GM12874 (cell line): ENCODE measurements around the gene LATS1.

ENCODE experiments used
- TF ChIP-seq, protein P1 (sequence below): IDR thresholded peaks from 2 replicates; pipeline ENCODE4 v1.5.1; 2011; ENCODE audit warnings: low read depth, mild to moderate bottlenecking, control low read depth, low read length, moderate library complexity; ENCODE audit not compliant: insufficient read depth

The LATS1 gene

DNA sequence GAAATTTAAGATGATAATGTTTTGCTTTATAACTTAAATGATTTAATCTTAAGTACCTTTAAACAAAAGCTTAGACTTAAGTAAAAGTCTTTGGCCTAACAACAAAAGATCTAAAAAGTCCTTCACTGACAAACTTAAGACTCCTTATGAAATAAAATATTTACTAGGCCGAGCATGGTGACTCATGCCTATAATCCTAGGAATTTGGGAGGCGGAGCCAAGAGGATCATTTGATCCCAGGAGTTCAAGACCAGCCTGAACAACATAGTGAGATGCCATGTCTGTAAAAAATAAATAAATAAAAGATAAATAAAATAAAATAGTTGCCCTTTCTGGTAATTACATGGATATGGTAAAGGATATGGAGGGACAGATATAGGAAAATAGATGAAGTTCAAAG, 81.8 kb downstream of the LATS1 start:
- TF ChIP-seq, protein P1, sequence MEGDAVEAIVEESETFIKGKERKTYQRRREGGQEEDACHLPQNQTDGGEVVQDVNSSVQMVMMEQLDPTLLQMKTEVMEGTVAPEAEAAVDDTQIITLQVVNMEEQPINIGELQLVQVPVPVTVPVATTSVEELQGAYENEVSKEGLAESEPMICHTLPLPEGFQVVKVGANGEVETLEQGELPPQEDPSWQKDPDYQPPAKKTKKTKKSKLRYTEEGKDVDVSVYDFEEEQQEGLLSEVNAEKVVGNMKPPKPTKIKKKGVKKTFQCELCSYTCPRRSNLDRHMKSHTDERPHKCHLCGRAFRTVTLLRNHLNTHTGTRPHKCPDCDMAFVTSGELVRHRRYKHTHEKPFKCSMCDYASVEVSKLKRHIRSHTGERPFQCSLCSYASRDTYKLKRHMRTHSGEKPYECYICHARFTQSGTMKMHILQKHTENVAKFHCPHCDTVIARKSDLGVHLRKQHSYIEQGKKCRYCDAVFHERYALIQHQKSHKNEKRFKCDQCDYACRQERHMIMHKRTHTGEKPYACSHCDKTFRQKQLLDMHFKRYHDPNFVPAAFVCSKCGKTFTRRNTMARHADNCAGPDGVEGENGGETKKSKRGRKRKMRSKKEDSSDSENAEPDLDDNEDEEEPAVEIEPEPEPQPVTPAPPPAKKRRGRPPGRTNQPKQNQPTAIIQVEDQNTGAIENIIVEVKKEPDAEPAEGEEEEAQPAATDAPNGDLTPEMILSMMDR = no peak

DNA sequence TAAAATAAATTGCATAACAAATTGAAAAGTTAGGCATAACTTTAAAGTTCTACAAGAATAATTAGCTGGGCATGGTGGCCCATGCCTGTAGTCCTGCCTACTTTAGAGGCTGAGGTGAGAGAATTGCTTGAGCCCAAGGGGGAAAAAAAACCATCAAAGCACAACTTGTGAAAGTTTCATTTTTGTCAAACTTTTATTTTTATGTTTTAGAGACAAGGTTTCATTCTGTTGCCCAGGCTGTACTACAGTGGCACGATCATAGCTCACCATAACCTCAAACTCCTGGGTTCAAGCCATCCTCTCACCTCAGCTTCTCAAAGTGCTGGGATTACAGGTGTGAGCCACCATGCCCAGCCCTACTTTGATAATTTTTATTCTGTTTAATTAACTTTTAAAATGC, 83.6 kb downstream of the LATS1 start:
- TF ChIP-seq, protein P1 = no peak

DNA sequence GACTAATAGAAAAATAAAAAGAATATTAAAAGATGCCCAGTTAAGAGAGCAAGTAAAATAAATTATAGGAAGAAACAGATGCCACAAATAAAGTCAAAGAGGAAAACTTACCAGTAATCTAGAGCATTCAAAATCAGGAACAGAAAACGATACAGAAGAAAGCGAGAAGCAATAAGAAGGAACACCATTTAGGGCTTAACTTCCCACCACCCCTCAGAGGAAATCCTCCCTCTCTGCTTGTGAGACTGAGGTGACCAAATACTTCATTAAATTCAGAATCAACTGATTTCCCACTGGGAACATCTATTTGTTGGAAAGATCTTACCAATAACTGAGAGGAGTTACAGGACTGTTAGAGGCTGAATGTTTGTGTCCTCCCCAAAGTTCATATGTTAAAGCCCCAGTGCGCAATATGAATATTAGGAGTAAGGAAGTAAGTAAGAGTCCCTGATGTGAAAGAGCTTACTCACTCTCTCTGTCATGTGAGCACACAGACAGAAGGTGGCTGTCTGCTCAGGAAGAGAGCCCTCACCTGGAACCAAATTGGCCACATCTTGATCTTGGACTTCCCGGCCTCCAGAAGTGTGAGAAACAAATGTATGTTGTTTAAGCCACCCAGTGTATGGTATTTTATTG, 88.9 kb downstream of the LATS1 start:
- TF ChIP-seq, protein P1 = no peak

DNA sequence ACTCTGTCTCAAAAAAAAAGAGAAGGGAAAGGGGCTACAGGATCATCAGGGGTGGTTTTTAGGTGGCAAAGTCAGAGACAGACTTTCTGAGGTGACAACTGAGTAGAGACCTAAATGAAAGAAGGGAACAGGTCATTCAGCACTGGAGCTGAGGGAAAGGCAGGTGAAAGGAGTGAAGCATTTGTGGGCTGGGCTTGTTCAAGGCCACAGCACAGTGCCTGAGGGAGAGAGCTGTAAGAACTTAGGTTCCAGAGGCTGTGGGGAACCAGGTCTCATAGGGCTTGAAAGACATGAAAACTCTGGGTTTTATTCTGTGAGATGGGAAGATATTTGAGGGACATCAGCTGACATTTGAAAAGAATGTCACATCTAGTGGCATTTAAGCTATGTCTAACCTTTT, 90.2 kb downstream of the LATS1 start:
- TF ChIP-seq, protein P1 = no peak

- TF ChIP-seq, protein P1 = no peak
Measured at GRCh38 chr6:149615805-149616204, 102.1 kb downstream of the LATS1 start.

GRCh38 chr6:149614337-149614736, 103.6 kb downstream of the LATS1 start:
- TF ChIP-seq, protein P1 = no peak

GRCh38 chr6:149608381-149608982, 109.4 kb downstream of the LATS1 start:
- TF ChIP-seq, protein P1 = no peak
